Esophagus muscularis mucosa (tissue), 3 donors: ENCODE measurements around the gene GPR89A.

Experiments used
- CTCF ChIP-seq, 3 experiments: fragments of 200-600 bp in 2 of 3; fragments of 450-650 bp in 1 of 3; sonication (generic) in 2 of 3; IDR thresholded peaks; one replicate each; pipeline ENCODE4 v1.5.1; 2017 to 2019; ENCODE audit warnings: antibody characterized with exemption in 3 of 3, mild to moderate bottlenecking in 2 of 3, moderate library complexity in 1 of 3
- POLR2AphosphoS5 ChIP-seq, 2 donors: sonication (generic); formaldehyde crosslinking; IDR thresholded peaks; one replicate each; pipeline ENCODE4 v1.6.1; 2017; ENCODE audit warnings: antibody characterized with exemption in 2 of 2

DNA sequence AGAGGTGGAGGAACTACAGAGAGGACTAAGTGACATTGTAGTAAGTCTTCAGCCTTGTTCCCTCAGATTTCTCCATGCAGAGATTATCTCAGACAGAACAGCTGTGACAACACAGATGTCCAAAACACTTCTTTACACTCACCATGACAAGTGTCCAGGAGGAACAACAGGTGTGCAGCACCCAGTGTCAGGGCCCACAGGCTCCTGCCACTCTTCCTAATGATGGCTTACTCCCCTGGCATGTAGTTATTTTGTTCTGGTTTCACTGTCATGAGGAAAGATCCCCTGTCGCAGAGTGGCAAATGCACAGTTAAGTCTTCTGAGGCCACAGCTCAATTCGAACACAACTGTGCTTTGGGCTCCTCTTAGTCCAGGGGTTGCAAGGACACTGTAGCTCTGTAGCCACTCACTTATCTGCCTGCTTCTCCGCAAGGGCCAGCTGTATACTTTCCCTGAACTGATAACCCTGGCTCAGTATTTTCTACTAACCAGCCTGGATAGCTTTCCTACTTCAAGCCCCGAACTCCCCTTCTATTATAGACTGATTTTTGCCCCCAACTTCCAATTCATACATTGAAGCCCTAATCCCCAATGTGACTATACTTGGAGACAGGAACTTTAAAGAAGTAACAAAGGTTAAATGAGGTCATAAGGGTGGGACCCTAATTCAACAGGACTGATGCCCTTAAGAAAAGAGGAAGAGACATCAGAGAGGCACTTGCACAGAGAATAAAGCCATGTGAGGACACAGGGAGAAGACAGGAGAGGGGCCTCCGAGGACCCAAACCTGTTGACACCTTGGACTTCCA is 88.2 kb downstream of the GPR89A start:
- no peak for TF ChIP-seq POLR2AphosphoS5 (IDR thresholded peaks at IDR 0.05)
- TF ChIP-seq CTCF (IDR thresholded peaks at IDR 0.05), result no peak
